Measurements from ENCODE around the gene GNAT2.

Gene GNAT2

GRCh38 chr1:109610609-109611307 lies 8.7 kb downstream of the GNAT2 start:
- in situ Hi-C loops (cut with HindIII; ENCODE audit: low pct_unique_long_range_greater_than_20kb, low sequenced_read_pairs), result no loop called here
- TF ChIP-seq JUND (IDR thresholded peaks at IDR 0.05; ENCODE audit: low read depth), result no peak
- DNase-seq (ENCODE audit: low read depth in 1 of 2, low spot score in 1 of 2), result peak in 1 of 2 experiments; percentile 19

GRCh38 chr1:109609881-109610280 lies 9.5 kb downstream of the GNAT2 start:
- in situ Hi-C loops (cut with HindIII; ENCODE audit: low pct_unique_long_range_greater_than_20kb, low sequenced_read_pairs), result no loop called here
- no peak for TF ChIP-seq JUND (IDR thresholded peaks at IDR 0.05; ENCODE audit: low read depth)
- no peak for DNase-seq (ENCODE audit: low read depth in 1 of 2, low spot score in 1 of 2)

- DNase-seq (ENCODE audit: low read depth in 1 of 2, low spot score in 1 of 2), result no peak
- TF ChIP-seq JUND (IDR thresholded peaks at IDR 0.05; ENCODE audit: low read depth), result no peak
- in situ Hi-C loops (cut with HindIII; ENCODE audit: low pct_unique_long_range_greater_than_20kb, low sequenced_read_pairs), result no loop called here
Measured at GRCh38 chr1:109605381-109605780, 14.0 kb downstream of the GNAT2 start.

- no peak for TF ChIP-seq JUND (IDR thresholded peaks at IDR 0.05; ENCODE audit: low read depth)
- in situ Hi-C loops (cut with HindIII; ENCODE audit: low pct_unique_long_range_greater_than_20kb, low sequenced_read_pairs), result no loop called here
- no peak for DNase-seq (ENCODE audit: low read depth in 1 of 2, low spot score in 1 of 2)
Measured at GRCh38 chr1:109603229-109603628, 16.2 kb downstream of the GNAT2 start.

GRCh38 chr1:109598655-109599054 lies 20.8 kb downstream of the GNAT2 start:
- no peak for TF ChIP-seq JUND (IDR thresholded peaks at IDR 0.05; ENCODE audit: low read depth)
- in situ Hi-C loops (cut with HindIII; ENCODE audit: low pct_unique_long_range_greater_than_20kb, low sequenced_read_pairs), result no loop called here
- DNase-seq (ENCODE audit: low read depth in 1 of 2, low spot score in 1 of 2), result no peak

GRCh38 chr1:109598156-109598555 lies 21.3 kb downstream of the GNAT2 start:
- no peak for TF ChIP-seq JUND (IDR thresholded peaks at IDR 0.05; ENCODE audit: low read depth)
- no peak for DNase-seq (ENCODE audit: low read depth in 1 of 2, low spot score in 1 of 2)
- in situ Hi-C loops (cut with HindIII; ENCODE audit: low pct_unique_long_range_greater_than_20kb, low sequenced_read_pairs), result no loop called here

GRCh38 chr1:109595531-109595930 lies 23.9 kb downstream of the GNAT2 start:
- in situ Hi-C loops (cut with HindIII; ENCODE audit: low pct_unique_long_range_greater_than_20kb, low sequenced_read_pairs), result no loop called here
- DNase-seq (ENCODE audit: low read depth in 1 of 2, low spot score in 1 of 2), result no peak
- no peak for TF ChIP-seq JUND (IDR thresholded peaks at IDR 0.05; ENCODE audit: low read depth)

GRCh38 chr1:109592916-109593315 lies 26.5 kb downstream of the GNAT2 start:
- in situ Hi-C loops (cut with HindIII; ENCODE audit: low pct_unique_long_range_greater_than_20kb, low sequenced_read_pairs), result no loop called here
- no peak for DNase-seq (ENCODE audit: low read depth in 1 of 2, low spot score in 1 of 2)
- no peak for TF ChIP-seq JUND (IDR thresholded peaks at IDR 0.05; ENCODE audit: low read depth)

GRCh38 chr1:109589679-109590078 lies 29.7 kb downstream of the GNAT2 start:
- DNase-seq (ENCODE audit: low read depth in 1 of 2, low spot score in 1 of 2), result no peak
- TF ChIP-seq JUND (IDR thresholded peaks at IDR 0.05; ENCODE audit: low read depth), result no peak
- in situ Hi-C loops (cut with HindIII; ENCODE audit: low pct_unique_long_range_greater_than_20kb, low sequenced_read_pairs), result no loop called here

GRCh38 chr1:109589177-109589576 lies 30.2 kb downstream of the GNAT2 start:
- no peak for DNase-seq (ENCODE audit: low read depth in 1 of 2, low spot score in 1 of 2)
- no peak for TF ChIP-seq JUND (IDR thresholded peaks at IDR 0.05; ENCODE audit: low read depth)
- in situ Hi-C loops (cut with HindIII; ENCODE audit: low pct_unique_long_range_greater_than_20kb, low sequenced_read_pairs), result no loop called here

GRCh38 chr1:109586055-109586454 lies 33.4 kb downstream of the GNAT2 start:
- in situ Hi-C loops (cut with HindIII; ENCODE audit: low pct_unique_long_range_greater_than_20kb, low sequenced_read_pairs), result no loop called here
- TF ChIP-seq JUND (IDR thresholded peaks at IDR 0.05; ENCODE audit: low read depth), result no peak
- DNase-seq (ENCODE audit: low read depth in 1 of 2, low spot score in 1 of 2), result no peak

GRCh38 chr1:109584766-109585165 lies 34.6 kb downstream of the GNAT2 start:
- no peak for TF ChIP-seq JUND (IDR thresholded peaks at IDR 0.05; ENCODE audit: low read depth)
- in situ Hi-C loops (cut with HindIII; ENCODE audit: low pct_unique_long_range_greater_than_20kb, low sequenced_read_pairs), result no loop called here
- no peak for DNase-seq (ENCODE audit: low read depth in 1 of 2, low spot score in 1 of 2)

- no peak for TF ChIP-seq JUND (IDR thresholded peaks at IDR 0.05; ENCODE audit: low read depth)
- in situ Hi-C loops (cut with HindIII; ENCODE audit: low pct_unique_long_range_greater_than_20kb, low sequenced_read_pairs), result no loop called here
Measured at GRCh38 chr1:109582021-109582420, 37.4 kb downstream of the GNAT2 start.

GRCh38 chr1:109579491-109579890 lies 39.9 kb downstream of the GNAT2 start:
- TF ChIP-seq JUND (IDR thresholded peaks at IDR 0.05; ENCODE audit: low read depth), result no peak
- in situ Hi-C loops (cut with HindIII; ENCODE audit: low pct_unique_long_range_greater_than_20kb, low sequenced_read_pairs), result no loop called here
- no peak for DNase-seq (ENCODE audit: low read depth in 1 of 2, low spot score in 1 of 2)

More at GRCh38 chr1:109582021-109582420, 37.4 kb downstream of the GNAT2 start:
- no peak for DNase-seq (ENCODE audit: low read depth in 1 of 2, low spot score in 1 of 2)

All from T47D (cell line).